ES-I3 (cell line): ENCODE measurements around the gene DCBLD1.

Experiments used
- H3K36me3 ChIP-seq: 2 replicates; pipeline ENCODE4 v1.6.1; 2013; ENCODE audit warnings: mild to moderate bottlenecking, low read length, control low read depth, moderate library complexity; ENCODE audit not compliant: insufficient read depth
- H3K4me1 ChIP-seq: 2 replicates; pipeline ENCODE4 v1.6.1; 2013; ENCODE audit warnings: mild to moderate bottlenecking, control low read depth, low read length; ENCODE audit not compliant: insufficient read depth
- H3K9ac ChIP-seq: 2 replicates; pipeline ENCODE4 v1.6.1; 2013; ENCODE audit warnings: low read depth, mild to moderate bottlenecking, low read length, moderate library complexity
- H3K9me3 ChIP-seq: 2 replicates; pipeline ENCODE4 v1.6.1; 2013; ENCODE audit warnings: mild to moderate bottlenecking, low read length, moderate library complexity; ENCODE audit not compliant: control insufficient read depth, insufficient read depth

DCBLD1 gene

DNA sequence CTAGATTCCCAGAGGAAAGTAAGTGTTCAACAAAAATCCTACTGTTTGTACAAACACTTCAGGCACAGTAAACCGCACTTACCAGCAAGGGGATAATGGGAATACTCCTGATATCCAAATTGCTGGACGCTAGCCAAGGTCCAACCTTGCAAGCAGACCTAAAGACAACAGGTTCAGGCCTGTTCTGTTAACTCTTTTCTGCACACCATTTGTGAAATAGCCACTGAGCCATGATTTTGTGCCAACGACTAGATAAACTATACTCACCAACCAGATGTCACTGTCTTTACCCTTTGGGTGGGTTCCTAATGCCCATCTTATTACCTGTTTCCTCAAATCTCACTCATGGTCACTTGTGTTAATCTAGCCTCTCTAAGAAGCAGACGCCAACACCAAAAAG is 76.3 kb downstream of the DCBLD1 start:
- no peak overlapping the region for H3K9ac ChIP-seq
- H3K4me1 ChIP-seq, result 0 out of 2 replicates have a peak, but pooled peaks cover 5% of the 10 kb centered on the region
- no peaks in the 10 kb centered on the region; the same call in 1 of the 2 replicates for H3K36me3 ChIP-seq
- no peaks in the 10 kb centered on the region for H3K9me3 ChIP-seq

DNA sequence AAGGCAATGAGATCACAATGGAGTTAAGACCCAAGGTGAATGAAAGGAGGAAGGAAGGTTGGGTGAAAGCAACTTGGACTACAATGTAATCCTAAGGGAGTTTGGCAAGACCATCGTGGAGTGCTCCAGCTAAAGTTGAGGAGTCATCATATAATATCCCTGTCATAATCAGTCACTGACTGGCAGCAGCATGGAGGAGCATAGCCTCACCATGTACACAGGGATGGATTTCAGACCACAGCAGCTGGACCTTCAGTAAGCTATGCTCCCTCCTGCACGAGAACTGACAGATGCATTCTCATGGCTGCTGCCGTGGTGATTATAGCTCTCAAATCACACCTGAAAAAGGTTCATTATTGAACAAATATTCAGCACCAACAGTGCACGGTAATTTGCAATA is 76.8 kb downstream of the DCBLD1 start:
- Histone ChIP-seq H3K9me3 (no peaks in the 10 kb centered on the region), H3K9ac (no peak overlapping the region), H3K4me1 (0 out of 2 replicates have a peak, but pooled peaks cover 5% of the 10 kb centered on the region), H3K36me3 (no peaks in the 10 kb centered on the region; the same call in 1 of the 2 replicates)

DNA sequence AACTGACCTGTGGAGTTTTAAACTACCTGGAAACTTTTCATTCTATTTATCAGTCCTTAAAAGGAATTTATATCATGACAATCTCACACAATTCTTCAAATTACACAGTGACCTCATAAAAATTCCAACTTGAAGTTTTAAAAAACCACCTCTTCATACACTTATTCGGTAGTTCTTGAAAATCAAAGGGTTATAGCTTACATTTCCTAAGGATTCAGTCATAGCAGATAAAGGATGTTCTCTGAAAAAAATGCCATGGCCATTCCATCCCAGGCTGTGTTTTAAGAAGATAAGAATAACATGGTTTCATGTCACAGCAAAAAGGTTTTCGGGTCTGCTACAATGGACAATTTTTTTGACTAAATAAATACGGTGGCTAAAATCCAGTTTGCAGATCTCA is 78.7 kb downstream of the DCBLD1 start:
- H3K4me1 ChIP-seq, result no peaks in the 10 kb centered on the region
- no peaks in the 10 kb centered on the region; the same call in 1 of the 2 replicates for H3K36me3 ChIP-seq
- no peaks in the 10 kb centered on the region for H3K9me3 ChIP-seq
- no peak overlapping the region for H3K9ac ChIP-seq

DNA sequence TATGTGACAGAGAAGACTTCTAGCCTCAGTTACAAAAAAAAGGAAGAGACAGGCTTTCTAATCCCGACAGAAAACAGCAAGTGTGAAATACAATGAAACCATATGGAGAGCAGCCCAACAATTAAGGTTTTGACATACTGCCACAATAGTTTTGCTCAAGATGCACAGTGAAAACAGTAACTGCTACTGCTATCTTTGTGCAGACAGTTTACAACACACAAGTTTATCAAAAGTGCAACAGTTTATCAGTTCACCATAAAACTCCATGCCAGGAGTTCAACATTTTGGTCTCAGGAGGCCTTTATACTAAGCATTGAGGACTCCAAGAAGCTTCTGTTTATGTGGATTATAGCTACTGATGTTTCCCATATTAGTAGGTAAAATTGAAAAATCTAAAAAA is 82.2 kb downstream of the DCBLD1 start:
- H3K4me1 ChIP-seq, result no peaks in the 10 kb centered on the region
- H3K36me3 ChIP-seq, result peaks cover 7% of the 10 kb centered on the region
- no peak overlapping the region for H3K9ac ChIP-seq
- no peaks in the 10 kb centered on the region for H3K9me3 ChIP-seq

DNA sequence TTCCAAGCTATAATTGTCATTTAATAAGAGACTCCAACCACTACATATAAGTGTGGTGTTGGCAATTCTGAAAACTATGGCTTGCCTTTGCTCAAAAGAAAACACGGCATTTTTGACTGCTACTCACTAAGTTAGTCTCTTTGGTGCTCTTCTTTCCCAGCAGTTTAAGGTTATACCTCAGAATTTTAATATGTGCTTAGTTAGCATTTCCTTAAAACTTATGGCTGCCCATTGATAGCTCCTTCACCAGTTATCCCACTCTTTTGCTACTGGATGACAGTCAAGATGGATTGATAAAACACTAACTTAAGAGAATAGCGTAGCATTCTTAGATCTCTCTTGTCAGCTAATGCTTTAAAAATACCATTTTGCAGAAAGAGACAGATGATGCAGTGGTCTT is 85.8 kb downstream of the DCBLD1 start:
- Histone ChIP-seq H3K36me3 (peaks cover 12% of the 10 kb centered on the region), H3K9me3 (no peaks in the 10 kb centered on the region), H3K4me1 (no peaks in the 10 kb centered on the region), H3K9ac (no peak overlapping the region)

DNA sequence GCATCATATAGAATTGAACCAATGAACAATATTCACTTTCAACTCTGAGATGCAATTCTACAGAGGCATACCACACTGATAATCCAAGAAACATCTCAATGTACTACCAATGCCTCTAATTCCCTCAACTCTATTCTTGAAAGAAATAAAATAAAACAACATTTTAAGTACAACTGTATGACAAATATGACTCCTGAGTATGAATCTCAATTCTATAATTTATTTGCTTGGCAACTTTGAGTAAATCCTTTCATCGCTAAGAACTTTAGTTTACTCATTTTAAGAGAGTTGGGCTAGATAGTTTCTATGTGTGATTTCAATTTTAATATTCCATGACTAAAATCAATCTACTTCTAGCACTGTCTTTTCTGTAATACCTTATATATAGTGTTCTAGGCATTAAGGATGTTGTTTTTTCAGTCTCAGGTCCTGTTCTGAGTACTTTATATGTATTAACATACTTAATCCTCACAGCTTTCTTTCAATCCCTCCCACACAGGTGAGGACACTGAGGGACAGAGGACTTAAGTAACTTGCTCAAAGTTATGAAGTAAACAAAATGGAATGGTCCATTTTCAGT is 86.4 kb downstream of the DCBLD1 start:
- Histone ChIP-seq H3K9me3 (no peaks in the 10 kb centered on the region), H3K36me3 (peaks cover 14% of the 10 kb centered on the region), H3K9ac (no peak overlapping the region), H3K4me1 (no peaks in the 10 kb centered on the region)

DNA sequence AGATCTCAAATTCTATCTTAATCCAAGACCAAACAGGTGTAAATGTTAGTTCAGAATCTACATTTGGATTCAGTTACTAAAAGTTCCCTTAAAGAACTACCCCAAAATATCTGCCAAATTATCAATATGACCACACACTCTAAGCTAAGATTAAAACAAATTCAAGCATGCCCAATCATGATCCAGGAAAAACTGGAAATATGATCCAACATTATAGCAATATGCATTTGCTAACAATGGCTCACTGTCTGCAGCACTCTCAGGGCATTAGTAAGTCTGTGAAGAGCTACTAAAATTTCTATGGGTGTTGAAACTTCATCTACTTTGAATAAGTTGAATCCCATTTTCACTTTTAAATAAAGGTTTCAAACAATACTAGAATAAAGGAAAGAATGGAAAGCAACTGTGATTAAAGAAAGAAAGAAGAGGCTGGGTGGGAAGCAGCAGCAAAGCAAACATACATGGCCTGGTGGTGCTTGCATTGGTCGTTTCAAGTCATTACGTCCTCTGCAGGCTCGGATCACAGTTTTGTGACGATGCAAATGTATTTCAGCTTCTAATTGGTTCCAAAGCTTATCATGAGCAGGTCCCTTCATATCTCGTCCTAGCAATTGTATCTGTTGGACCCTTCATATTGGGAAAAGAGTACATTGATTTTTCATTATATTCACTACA is 90.7 kb downstream of the DCBLD1 start:
- H3K36me3 ChIP-seq, result peaks cover 13% of the 10 kb centered on the region

DNA sequence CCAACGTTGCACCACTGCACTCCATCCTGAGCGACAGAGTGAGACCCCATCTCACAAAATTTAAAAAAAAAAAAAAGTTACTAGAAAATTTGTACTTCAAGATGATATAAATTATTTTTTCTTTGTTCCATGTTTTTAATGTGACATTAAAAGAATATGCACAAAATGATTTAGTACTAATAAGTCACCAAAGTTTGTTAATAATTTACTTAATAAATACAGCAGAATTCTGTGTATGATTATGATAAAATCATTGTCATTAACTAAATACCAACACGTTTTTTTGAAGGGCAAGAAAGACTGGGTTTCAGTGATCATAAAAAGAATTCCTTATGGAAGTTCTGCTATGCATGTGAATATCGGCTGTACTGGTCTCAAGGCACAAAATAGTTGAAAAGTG is 91.7 kb downstream of the DCBLD1 start:
- Histone ChIP-seq H3K9ac (no peak overlapping the region), H3K9me3 (no peaks in the 10 kb centered on the region), H3K4me1 (no peaks in the 10 kb centered on the region), H3K36me3 (peaks cover 8% of the 10 kb centered on the region)

More for the DNA sequence above, 90.7 kb downstream of the DCBLD1 start:
- Histone ChIP-seq H3K9me3 (no peaks in the 10 kb centered on the region), H3K9ac (no peak overlapping the region), H3K4me1 (no peaks in the 10 kb centered on the region)

DNA sequence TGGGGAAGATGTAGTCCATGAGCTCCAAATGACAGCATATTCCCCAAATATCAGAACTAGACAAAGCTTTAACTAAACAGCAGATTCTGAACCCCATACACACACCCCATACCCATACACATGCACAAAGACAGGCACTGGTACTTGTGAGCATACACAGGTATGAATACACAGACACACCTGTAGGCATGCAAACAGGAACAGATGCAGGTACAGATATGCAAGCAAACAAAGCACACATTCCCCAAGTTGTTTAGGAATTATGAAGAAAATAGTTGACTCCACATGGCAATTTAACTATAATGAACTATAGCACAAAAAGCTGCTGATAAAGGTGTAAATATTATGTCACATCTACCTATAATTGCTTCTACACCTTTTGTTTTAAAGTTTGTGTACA is 103.2 kb downstream of the DCBLD1 start:
- Histone ChIP-seq H3K9me3 (no peaks in the 10 kb centered on the region), H3K36me3 (no peaks in the 10 kb centered on the region; the same call in 1 of the 2 replicates), H3K9ac (no peak overlapping the region)

DNA sequence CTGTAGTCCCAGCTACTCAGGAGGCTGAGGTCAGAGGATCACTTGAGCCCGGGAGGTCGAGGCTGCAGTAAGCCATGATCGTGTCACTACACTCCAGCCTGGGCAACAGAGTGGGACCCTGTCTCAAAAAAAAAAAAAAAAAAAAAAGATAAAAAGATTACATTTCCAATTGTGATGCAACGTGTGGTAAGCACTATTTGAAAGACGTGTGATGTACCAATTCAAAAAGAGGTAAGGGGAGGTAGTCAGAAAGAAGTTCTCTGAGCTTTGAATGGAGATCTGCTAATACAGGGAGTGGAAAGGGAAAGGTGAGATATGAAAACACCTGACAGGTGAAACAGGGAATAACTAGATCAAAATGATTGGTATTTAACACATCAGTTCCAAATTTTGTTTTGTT is 108.0 kb downstream of the DCBLD1 start:
- Histone ChIP-seq H3K9me3 (no peaks in the 10 kb centered on the region), H3K4me1 (no peaks in the 10 kb centered on the region), H3K36me3 (no peaks in the 10 kb centered on the region; the same call in 1 of the 2 replicates), H3K9ac (no peak overlapping the region)

More for the DNA sequence above, 103.2 kb downstream of the DCBLD1 start:
- H3K4me1 ChIP-seq, result no peaks in the 10 kb centered on the region

DNA sequence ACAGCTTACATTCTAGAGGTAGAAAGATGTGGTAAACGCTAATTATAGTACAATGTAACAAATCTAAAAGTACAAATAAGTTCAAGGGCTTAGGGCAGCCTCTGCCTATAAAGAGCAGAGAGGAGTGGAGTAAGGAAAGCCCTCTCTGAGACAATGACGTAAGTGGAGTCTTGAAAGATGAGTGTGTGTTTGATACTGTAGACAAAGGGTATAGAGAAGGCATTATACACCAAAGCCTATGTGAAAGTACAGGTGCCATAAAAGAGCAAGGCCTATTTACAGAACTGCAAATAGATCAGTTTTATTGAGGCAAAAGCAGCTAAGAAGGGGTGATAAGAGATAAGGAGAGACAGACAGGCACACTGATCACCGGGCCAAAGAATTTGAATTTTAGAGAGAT is 108.9 kb downstream of the DCBLD1 start:
- Histone ChIP-seq H3K9me3 (no peaks in the 10 kb centered on the region), H3K4me1 (no peaks in the 10 kb centered on the region), H3K36me3 (no peaks in the 10 kb centered on the region; the same call in 1 of the 2 replicates), H3K9ac (no peak overlapping the region)

DNA sequence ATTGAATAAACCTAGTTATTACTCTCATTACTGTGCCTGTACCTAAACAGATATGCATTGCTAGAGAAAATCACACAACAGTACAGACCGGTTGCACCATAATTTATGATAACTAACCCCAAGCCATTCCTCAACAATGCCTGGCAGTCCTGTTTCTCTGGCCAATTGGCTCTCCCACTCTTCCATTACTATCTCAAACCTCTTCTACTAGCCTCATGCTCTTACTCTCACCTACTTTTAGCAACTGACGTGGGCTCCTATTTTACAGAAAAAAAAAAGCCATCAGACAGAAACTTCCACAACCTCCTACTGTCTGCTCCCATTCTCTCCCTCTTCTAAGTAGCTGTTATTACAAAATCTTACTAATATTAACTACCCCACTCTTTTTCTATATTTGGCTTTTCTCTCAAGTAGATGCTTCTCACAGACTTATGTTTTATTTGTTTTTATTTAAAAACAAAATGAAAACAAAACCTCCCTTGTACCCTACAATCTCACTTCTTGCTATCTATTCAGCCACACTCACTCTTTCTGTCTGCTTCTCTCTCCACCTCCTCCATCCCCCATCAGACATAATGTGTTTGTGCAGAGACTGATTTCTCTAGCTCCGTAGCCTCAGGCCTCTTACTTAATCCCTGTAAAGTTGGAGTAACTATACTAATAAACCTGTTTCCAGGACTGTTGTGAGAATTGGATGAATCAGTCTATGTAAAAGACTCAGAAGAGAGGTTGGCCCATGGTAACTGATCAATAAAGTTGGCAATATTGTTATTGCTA is 110.7 kb downstream of the DCBLD1 start:
- Histone ChIP-seq H3K4me1 (no peaks in the 10 kb centered on the region), H3K9ac (no peak overlapping the region), H3K9me3 (0 out of 2 replicates have a peak, but pooled peaks cover 4% of the 10 kb centered on the region), H3K36me3 (peaks cover 4% of the 10 kb centered on the region; the same call in 1 of the 2 replicates)

DNA sequence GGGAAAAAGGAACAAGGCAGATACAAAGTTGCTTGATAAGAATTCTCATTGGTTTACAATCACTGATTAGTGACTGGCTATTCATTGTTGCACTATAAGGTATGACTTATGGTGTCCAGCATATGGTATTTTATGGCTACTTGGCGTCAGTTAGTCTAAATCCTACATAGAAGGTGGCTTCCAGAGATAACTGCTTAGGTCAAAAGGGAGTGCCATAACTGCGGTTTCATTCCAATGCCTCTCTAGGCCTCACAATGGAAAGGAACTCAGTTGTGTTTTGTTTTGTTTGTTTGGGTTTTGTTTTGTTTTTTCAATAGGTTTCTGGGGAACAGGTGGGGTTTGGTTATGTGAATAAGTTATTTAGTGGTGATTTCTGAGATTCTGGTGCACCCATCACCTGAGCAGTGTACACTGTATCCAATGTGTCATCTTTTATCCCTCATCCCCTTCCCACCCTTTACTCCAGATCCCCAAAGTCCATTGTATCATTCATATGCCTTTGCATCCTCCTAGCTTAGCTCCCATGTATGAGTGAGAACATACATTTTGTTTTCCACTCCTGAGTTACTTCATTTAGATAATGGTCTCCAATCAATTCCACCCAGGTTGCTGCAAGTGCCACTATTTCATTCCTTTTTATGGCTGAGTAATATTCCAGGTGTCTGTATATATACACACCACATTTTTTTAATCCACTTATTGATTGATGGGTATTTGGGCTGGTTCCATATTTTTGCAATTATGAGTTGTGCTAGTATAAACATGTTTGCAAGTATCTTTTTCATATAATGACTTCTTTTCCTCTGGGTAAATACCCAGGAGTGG is 112.8 kb downstream of the DCBLD1 start:
- no peaks in the 10 kb centered on the region for H3K4me1 ChIP-seq
- 0 out of 2 replicates have a peak, but pooled peaks cover 4% of the 10 kb centered on the region for H3K9me3 ChIP-seq
- no peak overlapping the region for H3K9ac ChIP-seq
- peaks cover 6% of the 10 kb centered on the region; the same call in 1 of the 2 replicates for H3K36me3 ChIP-seq

DNA sequence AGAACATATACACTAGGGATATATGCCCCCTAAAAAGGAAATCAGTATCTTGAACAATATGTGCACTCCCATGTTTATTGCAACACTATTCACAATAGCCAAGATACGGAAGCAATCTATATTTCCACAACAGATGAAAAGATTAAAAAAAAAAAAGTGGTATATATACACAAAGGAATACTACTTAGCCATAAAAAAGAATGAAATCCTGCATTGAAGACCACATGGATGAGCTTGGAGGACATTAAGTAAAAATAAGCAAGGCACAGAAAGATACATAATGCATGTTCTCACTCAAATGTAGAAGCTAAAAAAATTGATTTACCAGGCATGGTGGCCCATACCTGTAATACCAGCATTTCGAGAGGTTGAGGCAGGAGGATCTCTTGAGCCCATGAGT is 115.3 kb downstream of the DCBLD1 start:
- no peak overlapping the region for H3K9ac ChIP-seq
- H3K36me3 ChIP-seq, result peaks cover 6% of the 10 kb centered on the region; the same call in 1 of the 2 replicates
- H3K4me1 ChIP-seq, result no peaks in the 10 kb centered on the region
- H3K9me3 ChIP-seq, result 0 out of 2 replicates have a peak, but pooled peaks cover 4% of the 10 kb centered on the region
